NCI-H187 treated with DMSO at 0.1 percent for 48 hours (cell line): ENCODE data around the gene PTGER3.
A peak's percentile ranks its signal among the peaks of the same experiment; 100 is the strongest.

ENCODE experiments used
- DNase-seq: peaks from one replicate; lab custom pipeline; 2025; lab: John Stamatoyannopoulos, UW

The PTGER3 gene

GRCh38 chr1:71049951-71050598 lies 2.5 kb upstream of the PTGER3 start:
- DNase-seq = peak; percentile 14

GRCh38 chr1:71046891-71047634 lies 553 bp downstream of the PTGER3 start:
- DNase-seq = no peak

DNA sequence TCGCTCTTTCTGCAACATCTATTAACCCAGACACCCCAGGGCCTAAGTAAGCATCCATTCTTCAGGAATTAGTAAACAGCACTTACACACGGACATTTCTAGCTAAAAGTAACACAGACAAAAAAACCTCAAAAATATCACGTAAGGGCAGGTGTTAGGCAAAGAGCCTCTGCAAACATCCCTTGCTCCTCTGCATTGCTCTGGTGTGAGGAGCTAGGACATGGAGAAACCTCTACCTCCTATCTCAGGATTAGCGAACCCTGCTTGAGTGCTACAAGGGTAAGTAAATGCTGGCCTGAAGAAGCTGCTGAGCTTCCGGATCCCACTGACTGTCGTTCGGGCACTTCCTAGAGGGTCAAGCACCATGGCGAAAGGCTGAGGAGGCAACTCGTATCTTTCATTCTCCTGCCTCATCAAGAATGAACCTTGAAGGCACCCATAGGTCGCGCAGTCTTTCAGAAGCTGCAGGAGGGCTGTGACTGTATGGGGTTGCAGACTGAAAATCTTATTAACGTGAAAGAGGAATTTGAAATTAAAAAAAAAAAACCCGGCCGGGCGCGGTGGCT lies 2.1 kb downstream of the PTGER3 start:
- DNase-seq = no peak

- no peak for DNase-seq
Measured at GRCh38 chr1:71044833-71045232, 2.8 kb downstream of the PTGER3 start.

- no peak for DNase-seq
Measured at GRCh38 chr1:71043065-71043464, 4.6 kb downstream of the PTGER3 start.

DNA sequence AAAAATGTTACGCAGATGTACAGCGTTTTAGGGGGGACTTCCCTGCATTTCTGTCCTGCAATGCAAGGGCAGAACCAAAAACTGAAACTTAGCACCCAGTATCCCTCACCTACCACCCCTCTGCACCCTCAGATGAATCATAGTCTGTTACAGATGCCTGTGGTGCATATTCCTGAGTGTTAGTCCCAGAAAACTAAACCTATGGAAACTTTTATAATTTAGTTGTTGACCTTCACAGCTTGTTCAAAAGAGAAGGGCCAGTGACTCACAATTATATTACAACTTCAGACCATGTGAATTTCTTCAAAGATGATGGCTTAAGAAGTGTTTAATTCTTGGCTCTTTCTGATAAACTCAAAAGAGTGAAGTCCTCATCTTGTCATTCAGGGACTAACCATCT lies 5.8 kb downstream of the PTGER3 start:
- no peak for DNase-seq

DNA sequence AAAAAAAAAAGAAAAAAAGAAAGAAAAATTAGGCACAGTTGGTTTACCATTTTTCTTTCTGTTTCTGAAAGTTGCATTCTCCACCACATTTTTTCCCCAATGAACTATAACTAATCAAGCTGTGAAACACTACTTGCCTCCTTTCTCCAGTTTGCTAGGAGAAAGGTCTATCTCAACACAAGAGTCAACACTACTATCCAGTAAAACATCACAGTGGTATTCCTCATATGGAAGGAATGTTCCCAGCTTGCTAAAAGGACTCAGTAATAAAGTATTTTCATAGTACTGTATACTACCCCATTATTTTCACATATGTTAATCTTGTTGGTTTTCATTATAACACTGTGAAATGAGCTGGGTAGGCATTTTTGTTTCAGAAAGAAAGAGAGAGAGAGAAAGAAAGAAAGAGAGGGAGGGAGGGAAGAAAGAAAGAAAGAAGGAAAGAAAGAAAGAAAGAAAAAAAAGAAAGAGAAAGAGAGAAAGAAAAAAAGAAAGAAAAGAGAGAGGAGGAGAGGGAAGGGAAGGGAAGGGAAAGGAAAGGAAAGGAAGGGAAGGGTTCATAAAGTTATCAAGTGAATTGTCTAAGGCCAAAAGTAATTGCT lies 7.9 kb downstream of the PTGER3 start:
- DNase-seq = no peak

DNA sequence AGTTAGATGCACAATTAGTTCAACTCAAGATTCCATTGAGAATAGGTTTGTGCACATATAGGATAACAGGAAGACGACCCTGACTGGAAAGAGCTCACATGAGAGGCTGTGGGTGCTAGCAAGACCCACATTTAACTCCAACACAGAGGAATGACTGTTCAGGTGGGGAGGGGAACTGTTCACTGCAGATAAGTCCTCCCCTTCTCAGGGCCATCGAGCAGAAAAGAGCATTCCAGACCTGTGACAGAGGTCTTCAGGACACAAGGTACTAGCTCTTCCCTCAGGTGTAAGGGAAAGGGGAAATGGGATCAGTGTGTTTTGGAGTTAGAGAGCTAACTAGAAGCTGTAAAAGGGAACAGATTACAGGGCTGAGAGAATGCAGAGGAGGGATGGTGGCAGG lies 8.7 kb downstream of the PTGER3 start:
- no peak for DNase-seq

GRCh38 chr1:71037829-71038620 lies 9.6 kb downstream of the PTGER3 start:
- no peak for DNase-seq

GRCh38 chr1:71037066-71037465 lies 10.6 kb downstream of the PTGER3 start:
- no peak for DNase-seq

DNA sequence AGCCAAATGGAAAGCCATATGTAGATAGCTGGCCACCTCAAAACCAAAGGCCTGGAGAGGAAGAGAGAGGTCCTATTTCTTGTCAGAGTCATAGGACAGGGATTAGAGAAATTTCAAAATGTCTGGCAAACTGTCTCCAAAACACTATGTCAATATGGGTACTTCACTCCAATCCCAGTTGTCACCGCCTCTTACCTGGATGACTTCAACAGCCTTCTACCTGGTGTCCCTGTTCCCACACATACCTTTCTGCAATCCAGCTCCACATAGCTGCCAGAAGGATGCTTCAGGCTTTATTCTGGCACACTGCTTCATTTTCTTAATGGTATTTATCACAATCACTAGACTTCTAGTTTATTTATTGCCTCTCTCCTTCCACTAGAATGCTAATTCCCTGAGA lies 14.5 kb downstream of the PTGER3 start:
- no peak for DNase-seq

DNA sequence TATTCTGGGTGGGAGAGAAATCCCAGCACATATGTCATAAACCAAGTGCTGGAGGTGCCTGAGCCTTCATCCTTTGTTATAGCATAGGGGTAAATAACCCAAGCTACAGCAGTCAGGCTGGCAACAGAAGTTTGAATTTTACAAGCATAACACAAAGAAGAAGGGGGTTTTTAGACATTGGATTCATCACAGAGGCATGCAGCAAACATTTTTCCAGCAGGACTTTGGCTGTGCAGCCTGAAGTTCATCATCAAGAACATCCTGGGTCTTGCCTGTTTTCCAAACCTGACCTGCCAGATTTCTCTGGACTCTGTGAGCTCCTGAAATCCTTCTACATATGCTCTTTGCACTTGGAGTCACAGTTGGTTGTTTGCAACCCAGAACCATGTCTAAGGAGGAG lies 16.2 kb downstream of the PTGER3 start:
- DNase-seq = no peak

DNA sequence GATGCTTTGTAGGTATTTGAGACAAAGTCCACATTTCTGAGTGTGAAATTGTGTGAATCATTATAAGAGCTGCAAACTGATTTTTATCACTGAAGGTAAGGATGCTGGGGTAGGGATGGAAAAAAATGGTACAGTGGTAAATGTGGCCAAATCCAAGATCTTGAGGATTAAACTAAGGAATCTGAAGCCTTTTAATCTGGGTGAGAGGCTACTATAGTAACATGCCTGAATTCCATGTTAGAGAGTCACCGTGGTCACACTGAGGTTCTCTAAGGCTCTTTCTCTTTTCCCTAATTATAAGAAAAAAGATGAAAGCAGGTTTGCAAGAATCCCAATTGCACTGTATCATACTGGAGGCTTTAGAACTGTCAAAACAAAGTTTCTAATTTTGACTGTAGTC lies 17.6 kb downstream of the PTGER3 start:
- no peak for DNase-seq

GRCh38 chr1:71028981-71029380 lies 18.6 kb downstream of the PTGER3 start:
- DNase-seq = no peak

DNA sequence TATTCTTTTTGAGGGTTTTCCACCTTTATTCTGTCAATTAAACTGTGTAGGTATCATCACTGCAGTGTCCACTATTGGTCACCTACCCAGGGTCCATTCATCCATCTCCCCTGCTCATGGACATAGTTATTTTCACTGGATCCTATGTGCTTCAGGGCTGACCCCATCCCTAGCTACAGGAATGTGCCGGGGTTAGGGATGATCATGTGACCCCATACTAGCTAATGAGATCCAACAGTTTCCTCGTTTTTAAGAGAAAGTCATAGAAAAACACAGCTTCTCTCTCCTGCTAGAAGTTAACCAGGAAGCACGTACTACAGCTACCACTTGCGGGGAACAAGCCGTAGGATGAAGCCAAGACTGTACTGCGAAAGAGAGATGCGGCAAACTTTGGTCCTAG lies 19.6 kb downstream of the PTGER3 start:
- DNase-seq = no peak

DNA sequence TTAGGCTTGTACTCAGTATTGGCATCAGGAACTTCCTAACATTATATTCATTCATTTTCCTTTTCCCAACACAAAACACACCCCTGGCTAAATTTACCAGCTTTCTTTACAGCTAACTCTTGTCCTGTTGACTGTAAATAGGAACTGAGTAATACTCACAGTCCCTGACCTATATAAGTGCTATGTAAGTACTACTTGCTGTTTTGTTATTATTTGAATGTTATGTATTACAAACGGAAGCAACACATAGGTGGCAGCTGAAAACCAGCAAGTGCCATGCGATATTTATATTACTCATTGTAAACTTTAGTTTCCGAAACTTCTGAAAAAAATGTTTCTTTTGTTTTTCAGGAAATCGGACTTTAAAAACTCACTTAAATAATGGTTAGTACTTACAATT lies 21.5 kb downstream of the PTGER3 start:
- DNase-seq = no peak

GRCh38 chr1:71023515-71023914 lies 24.1 kb downstream of the PTGER3 start:
- DNase-seq = no peak

- no peak for DNase-seq
Measured at GRCh38 chr1:71019233-71019969, 28.2 kb downstream of the PTGER3 start.

- DNase-seq = no peak
Measured at GRCh38 chr1:71018791-71019190, 28.8 kb downstream of the PTGER3 start.

DNA sequence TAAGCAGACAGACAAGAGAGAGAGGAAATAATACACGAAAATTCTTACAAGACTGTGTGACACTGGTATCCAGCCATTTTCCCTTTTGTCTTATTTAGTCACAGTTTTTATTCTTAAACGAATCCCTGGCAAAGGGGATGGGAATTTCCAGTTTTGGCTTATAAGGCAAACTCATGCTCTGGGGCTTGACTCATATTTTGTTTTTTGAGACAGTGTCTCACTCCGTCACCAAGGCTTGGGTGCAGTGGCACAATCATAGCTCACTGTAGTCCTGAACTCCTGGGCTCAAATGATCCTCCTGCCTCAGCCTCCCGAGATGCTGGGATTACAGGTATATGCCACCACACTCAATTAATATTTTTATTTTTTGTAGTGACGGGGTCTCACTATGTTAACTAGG lies 31.9 kb downstream of the PTGER3 start:
- DNase-seq = no peak

DNA sequence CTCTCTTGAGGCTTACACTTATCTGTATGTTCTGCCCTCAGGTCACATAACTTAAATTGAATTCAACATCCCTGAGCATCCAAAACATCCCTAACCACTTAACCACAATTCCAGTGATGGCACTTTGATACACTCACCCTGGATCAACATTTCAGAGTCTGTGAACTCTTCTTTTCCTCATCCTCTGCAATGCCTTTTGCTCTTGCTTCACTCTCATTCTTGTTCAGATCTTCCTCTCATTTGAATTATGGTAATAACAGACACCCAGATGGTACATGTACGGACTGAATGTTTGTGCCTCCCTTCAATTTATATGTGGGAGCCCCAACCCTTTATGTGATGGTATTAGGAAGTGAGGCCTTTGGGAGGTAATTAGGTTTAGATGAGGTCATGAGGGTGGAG lies 33.4 kb downstream of the PTGER3 start:
- DNase-seq = no peak
